ENCODE measurements around the gene C11orf91.
"Not testable (repeated sequence)": the region's sequence is repeated elsewhere in the genome, so short reads cannot be mapped to it uniquely, and the experiment has no call there.

Gene C11orf91

DNA sequence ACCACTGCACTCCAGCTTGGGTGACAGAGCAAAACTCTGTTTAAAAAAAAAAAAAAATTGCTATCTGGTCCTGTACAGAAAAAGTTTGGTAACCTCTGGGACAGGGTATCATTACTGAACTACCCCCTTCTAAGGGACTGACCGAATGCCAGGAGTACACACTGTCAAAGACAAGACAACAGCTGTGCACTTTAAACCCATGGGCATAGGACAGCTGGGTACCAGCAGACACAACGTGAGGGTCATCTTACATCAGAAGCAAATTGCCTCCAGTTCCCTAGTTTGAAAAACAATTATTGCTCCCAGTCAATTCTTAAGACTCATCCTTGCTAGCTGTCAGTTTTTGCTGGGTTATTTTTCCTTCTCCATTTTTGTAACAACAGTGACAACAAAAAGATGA, 17.8 kb upstream of the C11orf91 start:
- no peak for DNase-seq (ENCODE audit: low read depth)
- H3K4me3 ChIP-seq (replicated peaks; ENCODE audit: low read depth, low read length), result no peak overlapping the region
- no peak for TF ChIP-seq CTCF (IDR thresholded peaks at IDR 0.05; ENCODE audit: low read length, missing control alignments)

DNA sequence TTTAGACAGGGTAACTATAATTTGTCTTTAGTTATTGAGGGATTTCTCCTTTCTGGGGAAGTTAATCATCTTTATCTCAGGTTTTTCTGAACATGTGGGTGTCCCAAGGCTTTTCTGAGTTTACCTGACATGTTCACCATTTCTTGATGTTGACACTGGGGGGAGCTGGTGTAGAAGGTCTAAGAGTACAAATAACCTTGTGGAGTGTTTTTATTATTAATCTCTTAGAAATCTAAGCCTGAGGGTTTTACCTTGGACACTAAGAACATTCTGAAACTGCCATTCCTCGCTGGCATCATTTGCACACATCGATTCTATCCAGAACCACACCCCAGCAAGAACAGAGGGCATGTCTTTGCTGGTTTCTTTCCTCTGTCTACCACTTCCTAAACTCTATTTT, 15.6 kb upstream of the C11orf91 start:
- peak; percentile 63 for DNase-seq (ENCODE audit: low read depth)
- TF ChIP-seq CTCF (IDR thresholded peaks at IDR 0.05; ENCODE audit: low read length, missing control alignments), result peak; percentile 43

DNA sequence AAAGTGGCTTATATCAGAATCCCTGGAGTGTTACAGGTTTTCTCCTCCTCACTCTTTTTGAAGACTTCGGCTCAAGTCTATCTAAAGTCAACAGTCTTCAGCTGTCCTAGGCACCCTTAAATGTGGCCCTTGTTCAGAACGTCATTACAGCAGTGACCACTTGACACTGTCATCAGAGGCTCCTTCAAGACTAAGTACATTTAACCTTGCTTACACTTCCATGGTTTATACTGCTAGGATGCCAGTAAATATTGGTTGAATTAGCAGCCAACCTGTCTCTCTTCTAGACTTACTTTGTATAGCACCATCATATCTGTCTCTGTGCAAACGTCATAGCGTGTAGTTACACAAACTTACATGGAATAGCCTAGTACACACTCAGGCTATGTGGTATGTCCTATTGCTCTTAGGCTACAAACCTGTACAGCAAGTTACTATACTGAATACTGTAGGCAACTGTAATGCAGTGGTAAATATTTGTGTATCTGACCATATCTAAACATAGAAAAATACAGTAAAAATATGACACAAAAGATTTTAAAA, 13.3 kb upstream of the C11orf91 start:
- no peak overlapping the region for H3K4me3 ChIP-seq (replicated peaks; ENCODE audit: low read depth, low read length)
- no peak for DNase-seq (ENCODE audit: low read depth)
- no peak for TF ChIP-seq CTCF (IDR thresholded peaks at IDR 0.05; ENCODE audit: low read length, missing control alignments)

More for the DNA sequence above, 15.6 kb upstream of the C11orf91 start:
- no peak overlapping the region for H3K4me3 ChIP-seq (replicated peaks; ENCODE audit: low read depth, low read length)

DNA sequence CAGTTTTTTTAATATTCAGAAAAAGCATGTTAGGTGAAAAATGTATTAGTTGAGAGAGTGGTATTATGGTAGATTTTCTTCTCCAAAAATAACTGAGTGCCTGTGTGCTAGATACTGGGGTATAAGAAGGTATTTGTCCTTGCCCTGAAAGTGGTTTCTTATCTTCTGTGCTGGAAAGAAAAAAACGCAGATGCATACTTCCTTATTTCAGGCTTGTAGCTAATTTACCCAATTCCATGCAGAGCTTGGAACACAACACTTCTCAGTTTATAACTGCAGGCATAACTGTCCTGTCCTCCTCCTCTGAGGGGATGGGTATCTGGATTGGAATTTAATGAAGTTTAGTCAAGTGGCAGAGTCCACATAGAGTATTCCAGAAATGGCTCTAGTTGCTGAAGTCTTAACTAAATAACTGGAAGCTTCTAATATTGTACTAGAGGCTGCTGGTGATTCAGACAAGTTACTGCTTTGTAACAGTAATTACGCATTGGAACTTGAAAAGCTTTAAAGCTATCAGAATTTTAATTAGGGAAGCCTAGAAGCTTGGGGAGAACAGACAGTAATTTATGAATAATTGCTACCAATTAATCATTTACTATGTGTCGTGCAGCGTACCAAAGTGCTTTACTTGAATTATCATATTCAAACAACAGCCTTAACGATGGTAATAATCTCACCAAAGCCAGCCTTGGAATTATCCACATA, 12.7 kb upstream of the C11orf91 start:
- DNase-seq (ENCODE audit: low read depth), result no peak
- H3K4me3 ChIP-seq (replicated peaks; ENCODE audit: low read depth, low read length), result no peak overlapping the region
- no peak for TF ChIP-seq CTCF (IDR thresholded peaks at IDR 0.05; ENCODE audit: low read length, missing control alignments)

GRCh38 chr11:33712436-33712835, 11.8 kb upstream of the C11orf91 start:
- no peak for TF ChIP-seq CTCF (IDR thresholded peaks at IDR 0.05; ENCODE audit: low read length, missing control alignments)
- DNase-seq (ENCODE audit: low read depth), result no peak
- H3K4me3 ChIP-seq (replicated peaks; ENCODE audit: low read depth, low read length), result no peak overlapping the region

GRCh38 chr11:33709466-33709865, 8.8 kb upstream of the C11orf91 start:
- TF ChIP-seq CTCF (IDR thresholded peaks at IDR 0.05; ENCODE audit: low read length, missing control alignments), result no peak
- DNase-seq (ENCODE audit: low read depth), result no peak
- H3K4me3 ChIP-seq (replicated peaks; ENCODE audit: low read depth, low read length), result no peak overlapping the region

GRCh38 chr11:33708985-33709384, 8.4 kb upstream of the C11orf91 start:
- DNase-seq (ENCODE audit: low read depth), result no peak
- H3K4me3 ChIP-seq (replicated peaks; ENCODE audit: low read depth, low read length), result no peak overlapping the region
- TF ChIP-seq CTCF (IDR thresholded peaks at IDR 0.05; ENCODE audit: low read length, missing control alignments), result no peak

DNA sequence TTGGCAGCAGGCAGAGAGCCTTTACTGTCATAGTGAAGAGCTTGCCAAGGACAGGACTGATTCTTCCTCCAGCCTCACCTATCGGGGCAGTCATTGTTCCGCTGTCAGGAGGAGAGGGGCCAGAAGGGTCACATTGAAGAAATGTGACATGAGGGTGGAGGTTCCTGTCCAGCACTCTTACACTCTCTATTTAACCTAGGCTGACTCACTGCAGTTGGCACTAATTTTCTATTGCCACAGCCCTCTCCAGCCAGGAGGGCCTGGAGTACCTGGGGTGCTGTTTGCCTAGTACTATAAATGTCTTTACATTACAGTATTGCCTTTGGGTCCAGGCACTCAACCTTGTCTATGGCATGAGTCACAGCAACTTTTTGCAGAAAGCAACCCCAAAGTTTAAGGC, 7.2 kb upstream of the C11orf91 start:
- not testable (repeated sequence) for H3K4me3 ChIP-seq (replicated peaks; ENCODE audit: low read depth, low read length); DNase-seq (ENCODE audit: low read depth)

All from fibroblast of pulmonary artery (primary cell).